Neutrophil (primary cell): ENCODE measurements around the gene SNPH.

Source experiments
- H3K27ac ChIP-seq: fragments of 200-600 bp; sonication (generic); 2 replicates; pipeline ENCODE4 v1.5.1; 2016; ENCODE audit warnings: mild to moderate bottlenecking, moderate library complexity
- H3K27me3 ChIP-seq: fragments of 200-600 bp; sonication (generic); 2 replicates; pipeline ENCODE4 v1.6.0; 2016; ENCODE audit warnings: mild to moderate bottlenecking
- H3K36me3 ChIP-seq: fragments of 200-600 bp; sonication (generic); 2 replicates; pipeline ENCODE4 v1.5.1; 2017
- H3K4me1 ChIP-seq, 2 experiments: fragments of 200-600 bp in 1 of 2; sonication (generic) in 1 of 2; 1 replicate in 1 of 2; 2 replicates in 1 of 2; pipeline versions ENCODE4 v1.5.1 to v1.6.1; 2013 to 2016; ENCODE audit warnings: low read depth in 1 of 2, low read length in 1 of 2, mild to moderate bottlenecking in 1 of 2, moderate library complexity in 1 of 2; ENCODE audit not compliant: control insufficient read depth in 1 of 2, insufficient read depth in 1 of 2
- H3K4me3 ChIP-seq, 2 experiments: fragments of 200-600 bp in 1 of 2; sonication (generic) in 1 of 2; 1 replicate in 1 of 2; 2 replicates in 1 of 2; pipeline ENCODE4 v1.5.1; 2013 to 2016; ENCODE audit warnings: low read depth in 1 of 2, low read length in 1 of 2, mild to moderate bottlenecking in 1 of 2, moderate library complexity in 1 of 2
- H3K9me3 ChIP-seq: fragments of 200-600 bp; sonication (generic); 2 replicates; pipeline ENCODE4 v1.5.1; 2016
- TF ChIP-seq, protein P1 (sequence below): fragments of 200-600 bp; sonication (generic); IDR thresholded peaks from 2 replicates; pipeline ENCODE4 v1.5.1; 2016; ENCODE audit warnings: antibody characterized with exemption

The SNPH gene

DNA sequence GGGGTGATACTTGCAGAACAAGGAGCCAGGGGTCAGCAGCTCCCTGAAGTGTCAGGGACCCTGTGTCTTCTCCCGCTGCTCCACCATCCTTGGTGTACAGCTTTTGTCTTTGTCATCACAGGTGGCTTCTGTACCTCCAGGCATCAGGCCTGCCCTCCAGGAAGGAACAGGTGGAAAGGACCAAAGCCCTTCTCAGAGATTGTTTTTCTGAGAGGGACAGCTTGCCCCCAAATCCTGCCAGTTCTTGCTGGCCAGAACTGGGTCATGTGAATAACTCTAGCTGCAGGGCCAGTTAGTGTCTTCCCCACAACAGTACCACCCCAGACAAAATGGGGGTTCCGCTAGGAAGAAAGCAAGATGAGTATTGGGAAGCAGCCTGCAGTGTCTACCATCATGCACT is 31.4 kb downstream of the SNPH start:
- TF ChIP-seq, protein P1, sequence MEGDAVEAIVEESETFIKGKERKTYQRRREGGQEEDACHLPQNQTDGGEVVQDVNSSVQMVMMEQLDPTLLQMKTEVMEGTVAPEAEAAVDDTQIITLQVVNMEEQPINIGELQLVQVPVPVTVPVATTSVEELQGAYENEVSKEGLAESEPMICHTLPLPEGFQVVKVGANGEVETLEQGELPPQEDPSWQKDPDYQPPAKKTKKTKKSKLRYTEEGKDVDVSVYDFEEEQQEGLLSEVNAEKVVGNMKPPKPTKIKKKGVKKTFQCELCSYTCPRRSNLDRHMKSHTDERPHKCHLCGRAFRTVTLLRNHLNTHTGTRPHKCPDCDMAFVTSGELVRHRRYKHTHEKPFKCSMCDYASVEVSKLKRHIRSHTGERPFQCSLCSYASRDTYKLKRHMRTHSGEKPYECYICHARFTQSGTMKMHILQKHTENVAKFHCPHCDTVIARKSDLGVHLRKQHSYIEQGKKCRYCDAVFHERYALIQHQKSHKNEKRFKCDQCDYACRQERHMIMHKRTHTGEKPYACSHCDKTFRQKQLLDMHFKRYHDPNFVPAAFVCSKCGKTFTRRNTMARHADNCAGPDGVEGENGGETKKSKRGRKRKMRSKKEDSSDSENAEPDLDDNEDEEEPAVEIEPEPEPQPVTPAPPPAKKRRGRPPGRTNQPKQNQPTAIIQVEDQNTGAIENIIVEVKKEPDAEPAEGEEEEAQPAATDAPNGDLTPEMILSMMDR, result no peak
- H3K27me3 ChIP-seq, result peaks cover 4% of the 10 kb centered on the region

DNA sequence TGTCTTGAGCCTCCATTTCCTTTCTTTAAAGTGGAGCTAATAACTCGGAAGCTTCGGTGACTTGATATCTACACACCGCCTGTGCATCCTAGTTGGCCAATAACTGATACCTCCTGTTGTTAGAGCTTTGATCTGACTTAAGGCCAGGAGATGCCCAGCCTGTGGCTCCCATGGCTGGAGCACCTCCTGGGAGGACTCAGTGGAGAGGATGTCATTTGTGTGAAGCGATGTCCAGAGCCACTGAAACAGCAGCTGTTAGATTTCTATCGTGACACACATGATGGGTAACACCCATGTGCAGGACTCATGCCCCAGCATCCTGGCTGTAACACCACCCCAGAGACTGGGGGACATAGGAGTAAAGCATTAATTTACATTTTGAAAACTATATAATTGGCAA is 32.1 kb downstream of the SNPH start:
- TF ChIP-seq, protein P1, result no peak
- H3K4me3 ChIP-seq, result no peak overlapping the region
- H3K4me1 ChIP-seq, result no peaks in the 10 kb centered on the region
- H3K36me3 ChIP-seq, result no peaks in the 10 kb centered on the region
- H3K27me3 ChIP-seq, result no peaks in the 10 kb centered on the region
- no peaks in the 10 kb centered on the region for H3K9me3 ChIP-seq
- H3K27ac ChIP-seq, result no peak overlapping the region

More for the DNA sequence above, 31.4 kb downstream of the SNPH start:
- Histone ChIP-seq H3K9me3 (no peaks in the 10 kb centered on the region), H3K4me3 (no peak overlapping the region), H3K4me1 (no peaks in the 10 kb centered on the region), H3K36me3 (no peaks in the 10 kb centered on the region), H3K27ac (no peak overlapping the region)

DNA sequence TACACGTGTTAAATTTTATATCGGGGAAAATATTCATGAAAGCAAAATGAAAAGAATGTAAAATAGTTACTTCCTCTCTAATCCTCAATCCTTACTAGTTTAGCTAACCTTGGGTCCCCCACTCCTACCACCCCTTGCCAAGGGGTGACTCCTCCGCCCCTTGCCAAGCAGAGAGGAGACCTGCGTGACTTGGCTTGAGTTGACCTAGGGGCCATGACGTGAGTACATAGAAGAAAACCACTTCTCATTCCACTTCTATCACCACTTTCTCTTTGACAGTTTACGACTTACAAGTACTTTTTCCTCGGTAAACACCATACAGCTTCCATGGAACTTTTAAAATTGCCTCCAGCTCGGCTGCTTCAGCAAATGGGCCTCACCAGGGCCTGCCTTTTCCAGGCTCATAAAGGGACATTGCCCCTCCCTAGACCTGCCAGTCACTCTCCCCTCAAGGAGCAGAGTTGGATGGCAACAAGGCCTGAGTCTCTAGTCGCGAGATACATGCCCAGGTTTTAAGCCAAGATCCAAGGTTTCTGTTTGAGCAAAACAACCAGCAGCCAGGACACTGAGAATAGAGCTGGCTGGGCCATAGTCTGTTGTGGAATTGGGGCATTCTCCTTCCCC is 32.9 kb downstream of the SNPH start:
- TF ChIP-seq, protein P1, result no peak
- Histone ChIP-seq H3K36me3 (no peaks in the 10 kb centered on the region), H3K27me3 (no peaks in the 10 kb centered on the region), H3K9me3 (no peaks in the 10 kb centered on the region), H3K4me1 (no peaks in the 10 kb centered on the region), H3K4me3 (no peak overlapping the region), H3K27ac (no peak overlapping the region)

DNA sequence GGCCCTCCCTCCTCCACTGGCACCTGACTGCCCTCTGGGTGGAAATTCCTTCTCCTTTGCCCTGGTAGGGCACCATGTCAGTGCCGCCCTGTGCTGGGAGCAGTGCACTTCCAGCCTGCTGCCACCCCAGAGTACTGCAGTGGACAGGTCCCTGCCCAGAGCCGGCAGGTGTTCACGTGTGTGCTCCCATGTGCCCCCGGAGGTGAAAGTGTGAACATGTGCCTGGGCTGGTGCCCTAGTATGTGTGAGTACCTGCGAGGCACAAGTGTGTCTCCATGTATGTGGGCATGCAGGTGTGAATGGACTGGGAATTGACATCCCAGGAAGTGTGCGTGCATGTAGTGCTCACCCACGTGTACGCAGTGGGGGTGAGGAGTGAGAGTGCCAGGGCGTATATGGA is 33.4 kb downstream of the SNPH start:
- Histone ChIP-seq H3K4me3 (no peak overlapping the region), H3K9me3 (no peaks in the 10 kb centered on the region), H3K4me1 (no peaks in the 10 kb centered on the region), H3K27ac (no peak overlapping the region), H3K27me3 (no peaks in the 10 kb centered on the region), H3K36me3 (no peaks in the 10 kb centered on the region)
- TF ChIP-seq, protein P1, result no peak

- Histone ChIP-seq H3K27me3 (no peaks in the 10 kb centered on the region), H3K4me1 (no peaks in the 10 kb centered on the region), H3K27ac (no peak overlapping the region), H3K4me3 (no peak overlapping the region), H3K9me3 (no peaks in the 10 kb centered on the region), H3K36me3 (no peaks in the 10 kb centered on the region)
- TF ChIP-seq, protein P1, result no peak
Observed at GRCh38 chr20:1300083-1300840, 34.2 kb downstream of the SNPH start.
